DND-41 (cell line): ENCODE measurements around the gene RIPK4.

Experiments
- ATAC-seq: fragments of 200-7000 bp; cut with Tn5 transposase; 3 replicates; pipeline ENCODE4 v1.9.1; 2021; ENCODE audit warnings: low read depth; ENCODE audit not compliant: insufficient read depth
- DNase-seq: peaks from one replicate; pipeline ENCODE4 v3.0.0-alpha.2; 2020
- H2AFZ ChIP-seq: 2 replicates; pipeline ENCODE4 v1.6.0; 2012; ENCODE audit warnings: low read depth, low read length
- H3K27ac ChIP-seq: 2 replicates; pipeline ENCODE4 v1.5.1; 2012; ENCODE audit warnings: low read length, inconsistent platforms
- H3K27me3 ChIP-seq: fragments of 200-600 bp; sonication (generic); 2 replicates; pipeline ENCODE4 v1.6.0; 2012; ENCODE audit warnings: low read length, mild to moderate bottlenecking, inconsistent platforms; ENCODE audit not compliant: insufficient read depth, poor library complexity
- H3K36me3 ChIP-seq: 2 replicates; pipeline ENCODE4 v1.5.1; 2012; ENCODE audit warnings: low read length, inconsistent platforms; ENCODE audit not compliant: insufficient read depth
- H3K4me1 ChIP-seq: 2 replicates; pipeline ENCODE4 v1.5.1; 2012; ENCODE audit warnings: mild to moderate bottlenecking, low read length; ENCODE audit not compliant: insufficient read depth
- H3K4me2 ChIP-seq: 2 replicates; pipeline ENCODE4 v1.6.0; 2012; ENCODE audit warnings: mild to moderate bottlenecking, moderate library complexity, low read length, inconsistent platforms; ENCODE audit not compliant: insufficient read depth
- H3K4me3 ChIP-seq, 2 experiments: fragments of 200-600 bp in 1 of 2; shearing (Covaris generic) in 1 of 2; 2 replicates each; pipeline ENCODE4 v1.5.1; 2012 to 2016; ENCODE audit warnings: inconsistent platforms in 2 of 2, low read length in 2 of 2, mild to moderate bottlenecking in 2 of 2, low read depth in 1 of 2, moderate library complexity in 1 of 2
- H3K79me2 ChIP-seq: 2 replicates; pipeline ENCODE4 v1.6.0; 2012; ENCODE audit warnings: low read length, inconsistent platforms; ENCODE audit not compliant: insufficient read depth
- H3K9ac ChIP-seq: 2 replicates; pipeline ENCODE4 v1.6.0; 2012; ENCODE audit warnings: low read depth, mild to moderate bottlenecking, inconsistent platforms, low read length, moderate library complexity
- H3K9me3 ChIP-seq: 2 replicates; pipeline ENCODE4 v1.5.1; 2012; ENCODE audit warnings: low read length, moderate library complexity, mild to moderate bottlenecking, inconsistent platforms; ENCODE audit not compliant: insufficient read depth, severe bottlenecking
- H4K20me1 ChIP-seq: 2 replicates; pipeline ENCODE4 v1.6.0; 2012; ENCODE audit warnings: low read length; ENCODE audit not compliant: insufficient read depth
- CTCF ChIP-seq: IDR thresholded peaks from 2 replicates; pipeline ENCODE4 v1.5.1; 2012; ENCODE audit warnings: borderline replicate concordance, low read length, moderate library complexity, mild to moderate bottlenecking; ENCODE audit not compliant: poor library complexity, severe bottlenecking; ENCODE audit errors: extremely low read depth
- EZH2 ChIP-seq: IDR thresholded peaks from 3 replicates; pipeline ENCODE4 v1.6.1; 2012; ENCODE audit warnings: borderline replicate concordance, low read depth, mild to moderate bottlenecking, moderate library complexity, low read length, inconsistent platforms; ENCODE audit not compliant: severe bottlenecking

Gene RIPK4

GRCh38 chr21:41769111-41769510 lies 2.3 kb upstream of the RIPK4 start:
- DNase-seq (peak; percentile 37), ATAC-seq (no peak)
- H3K27ac ChIP-seq: peak overlapping the region; percentile 96
- peak overlapping the region in 1 of 2 experiments; percentile 49; a peak in 2 of 4 replicates for H3K4me3 ChIP-seq
- H3K36me3 ChIP-seq: no peaks in the 10 kb centered on the region
- peaks cover 8% of the 10 kb centered on the region for H3K79me2 ChIP-seq
- H3K9me3 ChIP-seq: peaks cover 7% of the 10 kb centered on the region
- H2AFZ ChIP-seq: no peak overlapping the region
- peaks cover 100% of the 10 kb centered on the region for H3K4me1 ChIP-seq
- H3K4me2 ChIP-seq: peak overlapping the region; percentile 60
- peak overlapping the region; percentile 63 for H3K9ac ChIP-seq
- no peak for TF ChIP-seq CTCF
- TF ChIP-seq EZH2: no peak
- no peaks in the 10 kb centered on the region for H4K20me1 ChIP-seq
- no peaks in the 10 kb centered on the region for H3K27me3 ChIP-seq

GRCh38 chr21:41768437-41769042 lies 1.7 kb upstream of the RIPK4 start:
- Histone ChIP-seq H4K20me1 (no peaks in the 10 kb centered on the region), H3K9ac (peak overlapping the region; percentile 63), H3K36me3 (no peaks in the 10 kb centered on the region), H3K4me1 (peaks cover 100% of the 10 kb centered on the region), H3K27me3 (no peaks in the 10 kb centered on the region), H3K9me3 (peaks cover 7% of the 10 kb centered on the region), H3K4me3 (peak overlapping the region in 1 of 2 experiments; percentile 49; a peak in 2 of 4 replicates), H3K79me2 (peaks cover 11% of the 10 kb centered on the region), H3K27ac (peak overlapping the region; percentile 96), H3K4me2 (peak overlapping the region; percentile 60), H2AFZ (peak overlapping the region; percentile 51; the same call in 1 of the 2 replicates)
- DNase-seq (peak; percentile 88), ATAC-seq (peak; percentile 67)
- TF ChIP-seq CTCF (peak; percentile 65), EZH2 (no peak)

- peak; percentile 89 for DNase-seq
- TF ChIP-seq EZH2: no peak
- TF ChIP-seq CTCF: no peak
- Histone ChIP-seq H3K79me2 (peaks cover 15% of the 10 kb centered on the region), H3K4me1 (peaks cover 100% of the 10 kb centered on the region), H3K9ac (peak overlapping the region; percentile 63), H2AFZ (peak overlapping the region; percentile 51), H3K4me2 (peak overlapping the region; percentile 60), H3K36me3 (no peaks in the 10 kb centered on the region), H4K20me1 (no peaks in the 10 kb centered on the region), H3K27ac (peak overlapping the region; percentile 96), H3K9me3 (peaks cover 7% of the 10 kb centered on the region), H3K4me3 (peak overlapping the region in 1 of 2 experiments; percentile 49; a peak in 2 of 4 replicates), H3K27me3 (no peaks in the 10 kb centered on the region)
- ATAC-seq: peak; percentile 66
Observed at GRCh38 chr21:41767606-41768436, 969 bp upstream of the RIPK4 start.
